GM19351 (cell line): Measurements from ENCODE around the gene FAM20B.

Experiments used
- ATAC-seq: cut with Tn5 transposase; IDR thresholded peaks from one replicate; pipeline ENCODE4 v1.9.1; 2021; ENCODE audit warnings: mild to moderate bottlenecking, moderate library complexity; ENCODE audit not compliant: unreplicated experiment

FAM20B gene

GRCh38 chr1:179089827-179090482, 64.3 kb downstream of the FAM20B start:
- no peak for ATAC-seq

GRCh38 chr1:179090522-179090921, 64.8 kb downstream of the FAM20B start:
- no peak for ATAC-seq

GRCh38 chr1:179090923-179091322, 65.2 kb downstream of the FAM20B start:
- no peak for ATAC-seq

- no peak for ATAC-seq
Measured at GRCh38 chr1:179091691-179092165, 66.0 kb downstream of the FAM20B start.

- ATAC-seq = no peak
Measured at GRCh38 chr1:179092896-179093461, 67.3 kb downstream of the FAM20B start.

- no peak for ATAC-seq
Measured at GRCh38 chr1:179094818-179095217, 69.1 kb downstream of the FAM20B start.

GRCh38 chr1:179095377-179095776, 69.7 kb downstream of the FAM20B start:
- no peak for ATAC-seq

GRCh38 chr1:179095924-179096323, 70.2 kb downstream of the FAM20B start:
- ATAC-seq = no peak

GRCh38 chr1:179099891-179100290, 74.2 kb downstream of the FAM20B start:
- no peak for ATAC-seq

GRCh38 chr1:179101566-179101965, 75.9 kb downstream of the FAM20B start:
- ATAC-seq = no peak

- ATAC-seq = no peak
Measured at GRCh38 chr1:179103999-179104398, 78.3 kb downstream of the FAM20B start.

GRCh38 chr1:179104611-179105250, 79.0 kb downstream of the FAM20B start:
- no peak for ATAC-seq

GRCh38 chr1:179105393-179105792, 79.7 kb downstream of the FAM20B start:
- no peak for ATAC-seq

GRCh38 chr1:179107706-179108629, 82.3 kb downstream of the FAM20B start:
- ATAC-seq = no peak

GRCh38 chr1:179108644-179109043, 83.0 kb downstream of the FAM20B start:
- no peak for ATAC-seq

GRCh38 chr1:179115181-179115580, 89.5 kb downstream of the FAM20B start:
- no peak for ATAC-seq

GRCh38 chr1:179119513-179119912, 93.8 kb downstream of the FAM20B start:
- no peak for ATAC-seq

- no peak for ATAC-seq
Measured at GRCh38 chr1:179120736-179121135, 95.0 kb downstream of the FAM20B start.

GRCh38 chr1:179121159-179121938, 95.7 kb downstream of the FAM20B start:
- no peak for ATAC-seq

- no peak for ATAC-seq
Measured at GRCh38 chr1:179124873-179125272, 99.2 kb downstream of the FAM20B start.
